Testis (tissue), 2 donors: ENCODE data around the gene DENND1A.

Experiments used
- CTCF ChIP-seq, 3 experiments: fragments of 450-650 bp in 2 of 3; fragments of 200-600 bp in 1 of 3; sonication (generic) in 1 of 3; IDR thresholded peaks; one replicate each; pipeline ENCODE4 v1.5.1; 2016 to 2019; ENCODE audit warnings: antibody characterized with exemption in 3 of 3, mild to moderate bottlenecking in 2 of 3, moderate library complexity in 1 of 3
- POLR2A ChIP-seq: fragments of 450-650 bp; IDR thresholded peaks from one replicate; pipeline ENCODE4 v1.6.1; 2017; ENCODE audit warnings: antibody characterized with exemption, mild to moderate bottlenecking, moderate library complexity

GRCh38 chr9:123631862-123632261, 298.1 kb downstream of the DENND1A start:
- TF ChIP-seq CTCF (IDR thresholded peaks at IDR 0.05) (no peak), POLR2A (no peak)
